Activated CD4-positive, alpha-beta T cell treated with anti-CD3 and anti-CD28 coated beads, Interleukin-2, amount 10 ng/mL, durations not matched to agents 7 days and 5 days (primary cell): ENCODE data around the gene TNK1. TPM values are rescaled to one million over a fixed set of nuclear protein-coding genes. Genes with fewer than 3 reads are reported as not detected.
A peak's percentile ranks its signal among the peaks of the same experiment; 100 is the strongest.
"Not testable (repeated sequence)": the region's sequence is repeated elsewhere in the genome, so short reads cannot be mapped to it uniquely, and the experiment has no call there.

Experiments used
- CTCF ChIA-PET: fragments of 350-600 bp; sonication (Branson Sonifier 250); formaldehyde crosslinking; loops from one replicate; lab custom pipeline; 2021; ENCODE audit warnings: antibody characterized with exemption; lab: Charles Lee
- POLR2A ChIA-PET: fragments of 350-600 bp; sonication (Branson Sonifier 250); formaldehyde crosslinking; loops from one replicate; lab custom pipeline; 2021; ENCODE audit warnings: antibody characterized with exemption; lab: Charles Lee
- DNase-seq: peaks from one replicate; pipeline ENCODE4 v3.0.0-alpha.2; 2020
- H3K27ac Mint-ChIP-seq: one replicate; pipeline ENCODE4 v1.8.0; 2021; ENCODE audit warnings: mild to moderate bottlenecking, moderate library complexity, mixed read lengths
- H3K27me3 Mint-ChIP-seq: one replicate; pipeline ENCODE4 v1.8.0; 2021; ENCODE audit warnings: mixed read lengths
- H3K36me3 Mint-ChIP-seq: one replicate; pipeline ENCODE4 v1.8.0; 2021; ENCODE audit warnings: low read depth, mixed read lengths
- H3K4me1 Mint-ChIP-seq: one replicate; pipeline ENCODE4 v1.8.0; 2021; ENCODE audit warnings: mixed read lengths
- H3K4me3 Mint-ChIP-seq: one replicate; pipeline ENCODE4 v1.8.0; 2021; ENCODE audit warnings: mild to moderate bottlenecking, moderate library complexity, mixed read lengths
- H3K9me3 Mint-ChIP-seq: one replicate; pipeline ENCODE4 v1.8.0; 2021; ENCODE audit warnings: mixed read lengths
- total RNA-seq, 2 experiments: library from RNA; stranded (reverse); gene quantifications; one replicate each; pipeline ENCODE4 v1.2.3, GENCODE V29; 2021

TNK1 gene
- total RNA-seq, result 1 to 10 TPM; 1.5 to 2.1 TPM

DNA sequence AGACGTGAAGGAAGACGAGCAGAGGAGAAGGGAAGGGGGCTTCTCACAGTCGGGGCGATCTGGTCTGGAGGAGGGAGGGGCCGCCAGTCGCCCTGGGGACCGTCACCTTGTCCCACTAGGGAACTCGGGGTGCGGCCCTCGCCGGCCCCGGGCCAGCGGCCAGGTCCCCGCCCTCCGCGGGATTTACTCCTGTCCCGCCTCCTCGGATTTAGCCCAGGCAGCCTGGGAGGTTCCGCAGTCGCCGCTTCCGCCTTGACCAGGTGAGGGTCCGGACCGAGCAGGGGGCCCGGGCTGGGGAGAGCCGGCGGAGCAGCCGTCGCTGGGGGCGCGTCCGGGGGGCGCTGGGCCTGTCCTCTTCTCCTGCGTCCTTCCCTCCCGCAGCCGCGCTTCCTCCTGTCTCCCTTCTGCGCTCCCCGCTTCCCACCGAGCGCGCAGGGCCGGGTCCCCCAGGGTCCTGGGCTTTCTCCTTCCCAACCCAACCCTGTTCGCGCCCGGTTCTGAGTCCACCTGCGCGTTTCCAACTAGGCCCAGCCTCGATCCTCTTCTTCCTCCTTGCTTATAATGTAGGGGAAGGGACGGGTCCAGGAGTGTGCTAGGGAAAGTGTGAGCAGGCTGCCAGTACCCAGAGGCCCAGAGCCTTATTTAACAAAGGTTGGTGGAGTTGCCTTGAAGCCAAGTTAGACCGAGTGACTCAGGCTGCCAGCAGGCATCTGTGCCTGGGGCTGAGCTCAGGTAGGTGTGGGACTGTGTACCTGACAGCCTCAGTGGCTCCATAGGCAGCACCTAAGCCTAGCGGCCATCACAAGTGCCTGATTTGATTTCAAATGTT lies at the start of gene TNK1:
Gene TNK1 (plus strand): TSS at position 235 of the 829 bp plus-strand sequence. CDS start 1,838 bp downstream, outside the sequence.
- ChIA-PET CTCF (interaction anchor here (0.6 to 2.8 kb wide), 6 partner anchors 14 to 86 kb away, joined by 3 to 17 read pairs (median 4); partner anchors contain the start of genes PLSCR3, TMEM102 and TMEM95), POLR2A (interaction anchor here (0.6 kb wide), 1 partner anchor 163 kb away, joined by 3 read pairs; no protein-coding TSS in a partner anchor)
- Mint-ChIP-seq H3K27ac (no peak within 1 kb of the TSS), H3K4me1 (peaks cover 24% of the 10 kb centered on the region), H3K36me3 (peaks cover 3% of the 10 kb centered on the region), H3K9me3 (peaks cover 4% of the 10 kb centered on the region), H3K27me3 (peaks cover 41% of the 10 kb centered on the region), H3K4me3 (no peak within 1 kb of the TSS)
- no peak for DNase-seq

DNA sequence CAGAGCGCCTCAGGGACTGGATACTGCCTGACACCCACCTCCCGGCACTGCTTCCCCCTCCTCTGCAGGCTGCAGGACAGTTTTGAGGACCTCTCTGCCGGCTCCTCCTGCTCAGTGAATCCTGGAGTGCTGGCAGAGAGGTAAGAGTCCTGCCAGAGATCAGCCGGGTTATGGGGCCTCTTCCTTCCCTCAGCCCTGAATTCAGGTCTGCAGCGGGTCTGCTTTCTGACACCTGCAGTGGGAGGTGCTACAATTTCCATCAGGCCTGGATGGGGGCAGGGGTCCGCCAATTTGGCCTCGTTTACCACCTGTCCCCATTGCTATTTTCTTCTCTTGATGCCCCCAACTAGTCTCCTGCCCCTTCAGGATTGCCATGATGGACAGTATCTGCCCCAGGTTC lies 48.8 kb upstream of the TNK1 start:
- Mint-ChIP-seq H3K4me3 (peak overlapping the region; percentile 53), H3K27ac (peak overlapping the region; percentile 91), H3K27me3 (no peaks in the 10 kb centered on the region), H3K36me3 (peaks cover 3% of the 10 kb centered on the region), H3K4me1 (peaks cover 68% of the 10 kb centered on the region), H3K9me3 (no peaks in the 10 kb centered on the region)
- POLR2A ChIA-PET, result no interaction called here
- DNase-seq, result no peak
- CTCF ChIA-PET, result interaction anchor here (0.8 to 4.7 kb wide), 3 partner anchors 12 to 104 kb away, joined by 3 to 19 read pairs (median 10); partner anchors contain the start of gene TMEM102

DNA sequence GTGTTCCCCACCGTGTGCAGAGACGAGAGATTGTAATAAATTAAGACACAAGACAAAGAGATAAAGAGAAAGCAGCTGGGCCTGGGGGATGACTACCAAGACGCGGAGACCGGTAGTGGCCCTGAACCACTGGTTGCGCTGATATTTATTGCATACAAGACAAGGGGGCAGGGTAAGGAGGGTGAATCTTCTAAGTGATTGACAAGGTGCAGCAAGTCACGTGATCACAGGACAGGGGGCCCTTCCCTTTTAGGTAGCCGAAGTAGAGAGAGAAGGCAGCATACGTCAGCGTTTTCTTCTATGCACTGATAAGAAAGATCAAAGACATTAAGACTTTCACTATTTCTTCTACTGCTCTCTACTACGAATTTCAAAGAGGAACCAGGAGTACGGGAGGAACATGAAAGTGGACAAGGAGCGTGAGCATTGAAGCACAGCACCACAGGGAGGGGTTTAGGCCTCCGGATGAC lies 48.3 kb upstream of the TNK1 start:
- Mint-ChIP-seq H3K4me3 (peak overlapping the region; percentile 53), H3K4me1 (peaks cover 68% of the 10 kb centered on the region), H3K27ac (peak overlapping the region; percentile 91)
- H3K9me3 Mint-ChIP-seq, H3K36me3 Mint-ChIP-seq, POLR2A ChIA-PET, H3K27me3 Mint-ChIP-seq: not testable (repeated sequence)
- peak; percentile 61 for DNase-seq
- CTCF ChIA-PET, result interaction anchor here (0.8 to 4.7 kb wide), 2 partner anchors 12 to 23 kb away, joined by 3 to 19 read pairs; no protein-coding TSS in a partner anchor

DNA sequence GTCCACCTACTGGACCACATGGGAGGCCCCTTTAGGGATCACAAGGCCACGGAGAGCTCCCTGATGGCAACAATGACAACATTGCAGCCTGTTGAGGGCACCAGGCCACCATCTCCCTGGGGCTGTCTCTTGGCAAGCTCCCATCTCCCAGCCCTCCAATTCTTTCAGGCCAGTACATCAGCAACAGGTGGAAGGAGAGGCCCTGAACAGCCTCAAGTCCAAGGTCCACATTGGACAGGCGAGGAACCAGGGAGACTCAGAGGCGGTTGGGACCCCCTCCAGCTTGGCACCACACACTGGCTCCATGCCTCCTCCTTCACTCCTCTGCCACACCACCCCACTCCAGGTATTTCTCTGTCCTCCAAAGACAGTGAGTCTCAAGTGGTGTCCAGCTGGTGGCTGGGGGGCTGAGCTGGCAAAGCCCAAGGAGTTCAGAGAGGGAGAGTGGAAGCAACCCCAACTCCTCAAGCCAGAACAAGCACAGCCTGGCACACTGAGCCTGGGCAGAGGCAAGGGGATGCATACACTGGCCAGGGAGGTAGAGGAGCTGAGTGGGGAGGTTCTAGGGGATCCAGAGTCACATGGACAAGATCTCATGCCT lies 45.9 kb upstream of the TNK1 start:
- peak overlapping the region; percentile 97 for H3K27ac Mint-ChIP-seq
- peaks cover 23% of the 10 kb centered on the region for H3K36me3 Mint-ChIP-seq
- H3K4me3 Mint-ChIP-seq, result peak overlapping the region; percentile 91
- peaks cover 66% of the 10 kb centered on the region for H3K4me1 Mint-ChIP-seq
- no peaks in the 10 kb centered on the region for H3K9me3 Mint-ChIP-seq
- ChIA-PET CTCF (interaction anchor here (0.9 to 3.4 kb wide), 7 partner anchors 10 to 225 kb away, joined by 3 to 29 read pairs (median 5); partner anchors contain the start of genes KCTD11 and TMEM95), POLR2A (no interaction called here)
- DNase-seq, result no peak
- H3K27me3 Mint-ChIP-seq, result no peaks in the 10 kb centered on the region

DNA sequence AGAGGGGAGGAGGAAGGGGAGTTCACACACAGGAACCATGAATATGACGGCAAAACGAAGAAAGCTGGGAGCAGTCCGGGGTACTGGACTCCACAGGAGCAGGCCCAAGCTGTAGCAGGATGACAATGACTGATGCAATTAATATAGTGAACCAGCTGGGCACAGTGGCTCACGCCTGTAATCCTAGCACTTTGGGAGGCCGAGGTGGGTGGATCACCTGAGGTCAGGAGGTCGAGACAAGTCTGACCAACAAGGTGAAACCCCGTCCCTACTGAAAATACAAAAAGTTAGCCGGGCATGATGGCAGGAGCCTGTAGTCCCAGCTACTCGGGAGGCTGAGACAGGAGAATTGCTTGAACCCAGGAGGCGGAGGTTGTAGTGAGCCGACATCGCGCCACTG lies 45.1 kb upstream of the TNK1 start:
- not testable (repeated sequence) for DNase-seq, H3K9me3 Mint-ChIP-seq, H3K27me3 Mint-ChIP-seq
- Mint-ChIP-seq H3K36me3 (peaks cover 27% of the 10 kb centered on the region), H3K4me1 (peaks cover 66% of the 10 kb centered on the region), H3K4me3 (peak overlapping the region; percentile 91), H3K27ac (peak overlapping the region; percentile 97)
- ChIA-PET POLR2A (interaction anchor here (0.7 to 1.1 kb wide), 3 partner anchors 15 to 238 kb away, joined by 3 to 5 read pairs (median 4); no protein-coding TSS in a partner anchor), CTCF (interaction anchor here (0.7 to 3.7 kb wide), 11 partner anchors 9 to 225 kb away, joined by 3 to 29 read pairs (median 6); partner anchors contain the start of genes KCTD11 and TMEM95)

DNA sequence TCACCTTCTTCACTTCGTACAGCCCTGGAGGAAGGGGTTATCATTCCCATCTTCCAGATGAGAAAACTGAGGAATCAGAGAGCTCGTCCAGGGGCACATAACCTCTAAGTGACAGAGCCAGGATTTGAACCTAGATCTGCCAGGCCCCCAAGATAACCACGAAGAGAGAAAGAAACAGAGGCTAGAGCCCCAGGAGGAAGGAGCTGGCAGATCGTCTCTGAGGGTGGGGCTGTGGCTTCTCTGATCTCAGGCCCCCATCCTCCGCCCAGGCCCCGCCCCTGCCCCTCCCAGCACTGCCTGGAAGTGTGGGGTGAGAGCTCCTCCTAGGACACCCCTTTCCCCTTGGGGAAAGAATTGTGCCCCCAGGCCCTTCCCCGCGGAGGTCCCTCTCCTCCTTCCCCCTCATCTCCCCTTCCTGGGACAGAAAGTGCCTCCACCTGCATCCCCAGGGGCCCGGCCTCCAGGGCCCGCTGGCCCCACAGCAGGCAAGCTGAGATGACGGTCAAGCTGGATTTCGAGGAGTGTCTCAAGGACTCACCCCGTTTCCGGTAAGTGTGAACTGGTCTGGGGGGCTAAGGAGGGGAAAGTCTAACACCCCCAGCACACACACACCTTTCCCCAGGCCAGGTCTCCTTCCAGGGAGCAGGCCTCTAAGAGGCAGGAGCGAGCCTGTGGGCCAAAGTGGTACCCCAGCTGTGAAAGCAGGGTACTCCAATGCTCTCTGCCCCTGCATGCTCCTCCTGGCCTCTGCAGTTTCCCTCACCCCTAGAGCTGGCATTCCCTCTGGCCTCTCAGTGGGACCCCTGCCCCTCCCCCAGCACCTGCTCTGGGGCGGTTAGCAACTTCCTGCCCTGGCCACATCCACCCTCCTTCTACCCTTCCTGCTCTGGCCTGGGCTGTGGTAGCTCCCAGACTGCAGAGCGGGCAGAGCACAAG lies 44.4 kb upstream of the TNK1 start, which contains the start of gene ACAP1:
Gene ACAP1 (plus strand): TSS at position 290 of the 936 bp plus-strand sequence. CDS start 206 bp downstream, at position 496.
- Mint-ChIP-seq H3K36me3 (peaks cover 30% of the 10 kb centered on the region), H3K27ac (peak within 1 kb of the TSS; percentile 97), H3K4me1 (peaks cover 66% of the 10 kb centered on the region), H3K27me3 (no peaks in the 10 kb centered on the region), H3K4me3 (peak within 1 kb of the TSS; percentile 91), H3K9me3 (no peaks in the 10 kb centered on the region)
- CTCF ChIA-PET, result interaction anchor here (0.7 to 3.7 kb wide), 17 partner anchors 10 to 352 kb away, joined by 3 to 29 read pairs (median 4); partner anchors contain the start of genes GPS2, KCTD11, TMEM95 and WRAP53
- DNase-seq, result peak; percentile 94
- POLR2A ChIA-PET, result interaction anchor here (0.6 to 1.2 kb wide), 7 partner anchors 11 to 870 kb away, joined by 3 to 5 read pairs (median 3); no protein-coding TSS in a partner anchor

DNA sequence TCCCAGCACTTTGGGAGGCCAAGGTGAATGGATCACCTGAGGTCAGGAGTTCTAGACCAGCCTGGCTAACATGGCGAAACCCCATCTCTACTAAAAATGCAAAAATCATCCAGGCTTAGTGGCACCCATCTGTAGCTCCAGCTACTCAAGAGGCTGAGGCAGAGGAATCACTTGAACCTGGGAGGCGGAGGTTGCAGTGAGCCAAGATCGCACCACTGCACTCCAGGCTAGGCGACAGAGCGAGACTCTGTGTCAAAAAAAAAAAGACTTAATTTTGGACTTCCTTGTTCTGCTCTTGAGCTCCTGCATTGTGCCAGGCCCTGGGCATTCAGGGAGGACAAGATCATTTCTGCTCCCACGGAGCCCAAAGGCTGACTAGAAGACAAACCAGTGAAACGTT lies 43.3 kb upstream of the TNK1 start:
- Mint-ChIP-seq H3K4me1 (peaks cover 60% of the 10 kb centered on the region), H3K36me3 (peaks cover 39% of the 10 kb centered on the region), H3K4me3 (peak overlapping the region; percentile 91), H3K27ac (peak overlapping the region; percentile 97)
- CTCF ChIA-PET, result interaction anchor here (0.6 to 3.7 kb wide), 14 partner anchors 11 to 351 kb away, joined by 3 to 29 read pairs (median 4); partner anchors contain the start of genes GPS2, KCTD11, TMEM95 and WRAP53
- POLR2A ChIA-PET, H3K27me3 Mint-ChIP-seq, H3K9me3 Mint-ChIP-seq, DNase-seq: not testable (repeated sequence)

DNA sequence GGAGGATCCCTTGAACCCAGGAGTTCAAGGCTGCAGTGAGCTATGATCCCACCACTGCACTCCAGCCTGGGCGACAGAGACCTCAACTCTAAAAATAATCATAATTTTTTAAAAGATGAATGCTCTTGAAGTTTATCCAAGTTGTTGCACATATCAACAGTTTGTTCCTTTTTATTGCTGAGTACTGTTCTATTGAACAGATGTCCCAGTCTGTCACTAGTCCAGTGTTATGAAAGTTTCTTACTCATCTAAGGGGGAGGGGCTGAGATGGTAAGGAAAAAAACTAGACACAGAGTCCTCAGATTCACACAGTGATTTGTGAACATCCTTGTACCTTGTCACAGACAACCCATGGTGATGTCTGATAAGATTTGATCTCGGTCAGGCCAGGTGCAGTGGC lies 40.7 kb upstream of the TNK1 start:
- POLR2A ChIA-PET, result no interaction called here
- CTCF ChIA-PET, result interaction anchor here (1.5 kb wide), 2 partner anchors 11 to 97 kb away, joined by 3 to 4 read pairs; no protein-coding TSS in a partner anchor
- H3K4me1 Mint-ChIP-seq, result peaks cover 48% of the 10 kb centered on the region
- H3K4me3 Mint-ChIP-seq, result no peak overlapping the region
- H3K27ac Mint-ChIP-seq, result no peak overlapping the region
- H3K36me3 Mint-ChIP-seq, result peaks cover 55% of the 10 kb centered on the region
- no peaks in the 10 kb centered on the region for H3K27me3 Mint-ChIP-seq
- no peak for DNase-seq
- H3K9me3 Mint-ChIP-seq, result no peaks in the 10 kb centered on the region

DNA sequence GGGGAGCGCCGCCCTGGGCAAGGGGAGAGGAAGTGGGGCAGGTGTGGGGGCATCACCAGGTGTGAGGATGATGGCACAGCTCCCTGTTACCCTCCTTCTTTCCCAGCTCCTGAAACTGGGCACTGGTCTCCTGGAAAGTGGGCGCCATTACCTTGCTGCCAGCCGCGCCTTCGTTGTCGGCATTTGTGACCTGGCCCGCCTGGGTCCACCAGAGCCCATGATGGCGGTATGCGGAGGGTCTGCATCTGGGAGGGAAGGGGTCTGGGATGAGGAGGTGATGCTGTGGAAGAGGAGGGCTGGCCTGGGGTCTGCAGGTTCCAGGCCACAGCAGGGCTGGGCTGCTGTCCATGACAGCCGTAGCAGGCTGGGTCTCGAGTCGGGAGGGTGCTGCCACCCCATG lies 39.0 kb upstream of the TNK1 start:
- CTCF ChIA-PET, result interaction anchor here (1.0 to 4.2 kb wide), 3 partner anchors 11 to 219 kb away, joined by 3 to 19 read pairs (median 4); partner anchors contain the start of gene NEURL4
- Mint-ChIP-seq H3K36me3 (peaks cover 65% of the 10 kb centered on the region), H3K27ac (no peak overlapping the region), H3K4me3 (no peak overlapping the region), H3K27me3 (no peaks in the 10 kb centered on the region), H3K9me3 (no peaks in the 10 kb centered on the region), H3K4me1 (peaks cover 41% of the 10 kb centered on the region)
- POLR2A ChIA-PET, result no interaction called here
- no peak for DNase-seq

DNA sequence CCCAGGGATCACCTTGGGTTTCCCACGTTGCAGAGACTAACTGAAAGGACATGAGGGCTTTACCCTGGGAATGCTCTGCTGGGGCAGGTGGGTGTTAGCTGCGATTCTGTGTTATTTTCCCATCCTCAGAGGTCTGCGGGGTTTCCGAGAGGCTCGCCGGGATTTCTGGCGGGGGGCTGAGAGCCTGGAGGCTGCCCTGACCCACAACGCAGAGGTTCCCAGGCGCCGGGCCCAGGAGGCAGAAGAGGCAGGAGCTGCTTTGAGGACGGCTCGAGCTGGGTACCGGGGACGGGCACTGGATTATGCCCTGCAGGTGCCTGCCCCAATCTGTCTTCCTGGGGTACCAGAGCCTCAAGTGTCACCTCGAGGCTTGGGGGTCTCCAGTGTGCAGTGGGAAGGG lies 37.6 kb upstream of the TNK1 start:
- DNase-seq, result no peak
- ChIA-PET CTCF (interaction anchor here (0.6 to 4.2 kb wide), 4 partner anchors 12 to 1907 kb away, joined by 3 to 19 read pairs (median 4); partner anchors contain the start of gene NEURL4), POLR2A (no interaction called here)
- Mint-ChIP-seq H3K9me3 (no peaks in the 10 kb centered on the region), H3K4me3 (no peak overlapping the region), H3K27ac (no peak overlapping the region), H3K36me3 (peaks cover 64% of the 10 kb centered on the region), H3K4me1 (peaks cover 37% of the 10 kb centered on the region), H3K27me3 (no peaks in the 10 kb centered on the region)
